Islet of Langerhans (tissue), 1 donor: ENCODE results near the gene FOXN1.

Source experiments
- FAIRE-seq: peaks from one replicate; lab custom pipeline; 2011; peaks lifted over from hg19 to GRCh38; lab: Jason Lieb, UNC

FOXN1 gene

DNA sequence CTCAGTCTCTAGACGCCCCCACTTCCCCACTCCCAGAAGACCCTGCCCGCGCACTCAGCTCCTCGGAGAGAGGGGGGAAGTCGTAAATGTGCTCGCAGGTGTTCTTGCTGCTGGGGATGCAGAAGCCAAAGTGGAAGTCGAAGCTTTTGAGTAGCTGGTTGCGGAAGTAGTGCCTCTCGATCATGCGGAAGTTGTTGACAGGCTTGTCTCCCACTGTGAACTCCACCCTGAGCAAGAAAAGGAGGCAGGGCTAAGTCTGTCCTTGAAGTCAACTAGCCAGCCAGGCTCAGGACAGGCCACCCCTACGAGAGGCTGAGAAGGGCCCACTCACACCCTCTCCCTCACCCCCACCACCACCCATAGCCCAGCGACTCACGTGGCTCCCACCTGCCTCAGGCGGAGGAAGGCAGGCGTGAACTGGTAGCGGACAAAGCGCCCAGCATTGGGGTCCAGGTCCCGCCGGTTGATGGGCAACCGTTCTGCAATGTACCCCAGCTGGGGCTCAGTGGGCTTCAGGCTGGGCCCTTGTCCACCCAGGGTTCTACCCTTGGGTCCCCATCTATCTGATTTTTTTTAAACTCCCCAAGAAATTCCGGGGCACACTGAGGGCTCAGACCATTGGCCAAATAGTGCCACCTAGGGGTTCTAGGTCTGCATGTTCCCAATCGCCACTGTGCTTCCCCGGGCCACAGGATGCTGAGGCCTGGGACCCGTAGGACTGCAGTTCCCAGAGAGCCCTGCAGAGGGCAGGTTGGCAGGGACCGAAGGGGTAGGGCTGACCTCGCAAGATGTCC, 41.7 kb downstream of the FOXN1 start:
- FAIRE-seq: no peak

DNA sequence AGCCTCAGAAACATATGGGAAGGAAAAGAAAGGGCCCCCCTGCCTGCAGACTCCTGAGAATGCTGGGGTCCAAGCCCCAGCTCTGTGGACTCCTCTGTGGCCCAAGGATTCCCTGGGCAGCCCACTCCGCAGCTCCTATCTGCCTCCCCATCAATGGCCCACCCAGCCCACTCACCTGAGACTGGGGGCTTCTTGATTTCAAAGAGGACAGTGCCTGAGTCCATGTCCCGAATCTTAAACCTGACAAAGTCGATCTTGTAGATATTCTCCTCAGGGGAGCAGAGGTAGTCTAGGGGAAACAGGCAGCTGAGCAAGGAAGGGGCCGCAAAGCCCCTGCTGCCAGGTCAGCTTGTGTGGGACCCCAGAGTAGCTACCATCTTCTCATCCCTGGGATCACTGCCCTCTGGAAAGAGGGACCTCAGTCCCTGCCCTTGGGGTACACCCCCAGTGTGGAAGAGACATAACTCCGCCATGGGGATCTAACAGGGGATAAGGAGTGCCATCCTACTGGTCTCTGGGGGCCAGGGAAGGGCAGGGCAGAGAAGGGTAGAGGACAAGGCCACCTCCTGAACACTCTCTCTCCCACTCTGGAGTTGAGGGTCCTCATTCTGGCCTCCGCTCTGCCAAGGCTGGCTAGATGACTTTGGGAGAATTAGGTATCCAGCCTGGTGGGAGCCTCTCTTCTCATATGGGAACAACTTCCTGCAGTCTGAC, 42.4 kb downstream of the FOXN1 start:
- FAIRE-seq: no peak

DNA sequence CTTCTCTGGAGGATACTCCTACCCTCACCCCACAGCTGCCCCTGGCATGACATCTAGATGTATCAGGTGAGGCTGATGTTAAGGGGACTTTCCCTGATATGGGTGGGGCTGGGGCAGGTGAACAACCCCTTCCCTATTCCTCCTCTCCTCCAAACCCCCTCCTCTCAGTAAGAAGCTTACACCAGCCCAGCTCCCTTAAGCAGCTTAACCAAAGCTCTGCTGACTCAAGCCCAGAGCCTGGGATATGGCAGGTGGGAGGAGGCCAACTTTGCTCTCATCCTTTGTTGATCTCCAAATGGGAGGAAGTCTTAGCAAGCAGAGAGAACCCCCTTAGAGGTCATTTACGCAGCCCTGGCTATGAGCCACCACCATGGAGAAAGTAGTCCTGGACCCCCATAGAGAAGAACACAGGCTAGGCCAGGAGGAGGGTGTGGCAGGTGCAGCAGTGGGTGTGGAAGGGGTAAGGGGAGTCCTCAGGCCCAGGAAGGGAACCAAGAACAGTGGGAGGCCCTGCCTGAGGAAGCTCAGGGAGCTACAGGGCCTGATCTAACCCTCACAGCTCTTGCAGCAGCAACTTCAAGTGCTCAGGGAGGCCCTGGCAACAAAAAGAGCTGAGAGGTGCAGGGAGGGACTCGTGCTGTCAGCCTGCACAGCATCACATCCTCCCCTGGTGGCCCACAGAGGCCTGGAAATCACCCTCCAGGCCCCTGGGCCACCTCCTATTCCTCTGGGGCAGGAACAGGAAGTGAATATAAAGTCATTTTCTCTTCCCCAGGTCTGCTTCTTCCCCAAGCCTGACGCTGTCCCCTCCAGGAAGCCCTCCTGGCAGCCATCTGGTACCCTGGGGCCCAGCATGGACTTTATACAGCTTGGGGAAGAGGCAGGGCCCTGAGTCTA, 43.3 kb downstream of the FOXN1 start:
- FAIRE-seq: no peak

DNA sequence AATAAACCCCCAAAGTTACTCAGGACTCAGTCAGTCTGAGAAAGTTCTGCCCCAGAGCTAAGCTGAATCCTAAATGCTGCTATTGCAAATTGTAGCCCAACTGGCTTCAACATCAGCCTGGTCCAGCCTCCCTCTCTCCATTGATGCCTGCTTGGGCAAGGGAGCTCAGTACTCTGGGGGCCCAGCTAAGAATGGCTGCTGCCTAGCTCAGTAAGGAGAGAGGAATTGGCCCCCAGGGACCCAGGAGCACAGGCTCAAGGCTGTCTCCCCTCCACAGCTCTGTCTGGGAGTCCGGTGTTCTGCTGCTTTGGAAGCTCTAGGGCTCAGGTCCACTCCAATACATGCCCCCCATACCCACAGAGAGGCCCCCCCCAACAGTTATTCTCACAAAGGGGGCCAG, 44.7 kb downstream of the FOXN1 start:
- no peak for FAIRE-seq

DNA sequence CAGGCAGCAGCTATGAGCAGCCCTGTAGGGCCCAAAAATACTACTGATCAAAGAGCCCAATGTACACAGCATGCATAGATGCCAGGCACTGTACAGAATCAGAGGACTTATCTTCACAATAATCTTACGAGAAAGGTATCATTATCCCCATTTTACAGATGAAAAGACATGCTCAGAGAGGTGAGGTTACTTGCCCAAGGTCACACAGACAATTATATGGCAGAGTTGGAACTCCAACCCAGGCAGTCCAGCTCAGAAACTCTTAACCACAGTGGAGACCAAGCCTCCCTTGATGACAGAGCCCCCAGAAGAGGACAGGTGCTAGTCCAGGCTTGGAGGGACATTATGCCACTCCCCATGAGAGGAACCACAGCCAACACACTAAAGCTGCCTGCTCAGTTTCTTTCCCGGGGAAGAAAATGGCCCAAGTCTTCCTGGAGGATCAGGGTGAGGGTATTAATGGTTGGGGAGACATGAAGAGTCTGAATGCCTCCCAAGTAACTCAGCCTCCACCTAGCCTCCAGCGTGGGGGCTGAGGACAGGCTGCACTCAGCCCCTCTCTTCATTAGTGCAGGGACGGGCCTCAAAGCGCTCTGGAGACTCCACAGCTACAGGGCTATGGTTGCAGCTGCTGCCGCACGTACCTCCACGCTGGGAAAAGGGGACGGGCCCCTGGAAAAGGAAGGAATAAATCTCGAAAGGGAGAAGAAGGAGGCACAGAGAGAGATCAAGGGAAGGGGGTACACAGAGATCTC, 45.5 kb downstream of the FOXN1 start:
- FAIRE-seq: no peak

DNA sequence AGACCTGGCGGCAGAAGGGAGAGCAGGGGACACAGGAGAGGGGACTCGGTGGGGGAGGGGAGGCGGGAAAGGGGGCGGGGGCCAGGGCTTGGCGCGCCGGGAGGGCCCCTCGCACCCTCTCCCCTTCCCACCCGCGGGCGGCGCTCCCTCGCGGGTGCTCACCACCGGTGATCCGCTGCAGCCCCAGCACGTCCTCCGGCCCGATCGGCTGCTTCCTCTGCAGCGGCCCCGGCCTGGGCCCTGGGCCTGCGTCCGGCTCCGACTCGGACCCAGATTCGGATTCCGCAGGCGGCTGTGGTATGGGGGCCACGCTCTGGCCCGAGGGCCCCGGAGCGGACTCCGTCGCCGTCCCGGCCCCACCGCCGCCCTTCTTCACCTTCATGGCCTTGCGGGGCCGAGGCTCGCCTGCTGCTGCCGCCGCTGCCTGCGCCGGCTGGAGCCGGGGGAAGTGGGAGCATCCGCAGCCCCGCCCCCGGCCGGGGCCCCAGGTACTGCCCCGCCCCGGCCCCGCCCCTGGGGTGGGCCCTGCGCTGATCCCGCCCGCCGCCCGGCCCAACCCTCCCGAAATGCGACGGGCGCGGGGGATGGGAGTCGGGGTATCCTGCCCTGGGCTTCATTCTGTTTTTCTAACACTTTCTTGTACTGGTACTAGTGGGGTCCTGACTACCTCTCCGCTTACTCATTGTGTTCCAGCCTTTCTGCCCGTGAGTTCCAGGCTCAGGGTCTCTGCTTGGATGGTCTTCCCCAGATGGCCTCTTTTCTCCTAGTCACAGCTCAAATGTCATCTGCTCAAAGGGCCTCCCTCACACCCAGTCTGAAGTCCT, 46.2 kb downstream of the FOXN1 start, which contains the start of gene UNC119:
Gene UNC119 (minus strand): TSS at position 449 of the 824 bp plus-strand sequence. CDS start 67 bp downstream, at position 382.
- no peak for FAIRE-seq

DNA sequence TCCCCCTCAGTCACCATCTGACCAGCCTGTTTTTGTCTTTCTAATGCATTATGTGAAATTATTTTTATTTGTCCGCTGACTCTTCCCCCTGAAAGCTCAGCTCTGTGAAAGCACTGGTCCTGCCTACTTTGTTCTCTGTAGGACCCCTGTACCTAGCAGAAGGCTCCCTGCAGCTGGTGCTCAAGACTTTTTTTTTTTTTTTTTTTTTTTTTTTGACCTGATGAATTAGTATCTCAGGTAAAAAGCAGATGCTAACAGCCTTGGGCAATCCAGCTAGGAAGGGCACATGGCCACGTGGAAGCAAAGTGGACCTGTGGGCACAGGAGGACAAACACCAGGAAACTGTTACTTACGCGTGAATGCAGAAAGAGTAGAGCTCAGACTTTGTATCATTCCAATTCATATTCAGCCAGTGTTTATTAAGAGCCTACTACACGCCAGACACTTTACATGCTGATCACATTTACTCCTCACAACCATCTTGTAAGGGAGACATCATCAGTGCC, 46.9 kb downstream of the FOXN1 start:
- no peak for FAIRE-seq

DNA sequence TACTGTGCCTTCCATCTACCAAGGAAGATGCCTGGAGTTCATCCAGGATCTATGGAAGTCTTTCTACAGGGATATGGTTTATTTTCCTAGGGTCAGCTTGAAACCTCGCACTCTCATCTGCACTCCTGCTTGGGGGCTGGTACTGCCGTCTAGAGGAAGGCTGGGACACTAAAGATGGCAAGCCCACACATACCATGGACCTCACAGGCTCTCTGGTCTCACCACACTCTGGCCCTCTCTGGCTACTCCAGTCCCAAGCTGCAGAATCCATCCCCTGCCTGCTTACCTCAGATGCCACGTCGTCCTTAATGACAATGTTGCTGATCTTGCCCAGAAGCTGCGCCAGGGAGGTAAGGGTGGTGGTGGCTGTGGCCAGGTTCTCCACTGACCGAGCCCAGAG, 48.4 kb downstream of the FOXN1 start:
- no peak for FAIRE-seq

DNA sequence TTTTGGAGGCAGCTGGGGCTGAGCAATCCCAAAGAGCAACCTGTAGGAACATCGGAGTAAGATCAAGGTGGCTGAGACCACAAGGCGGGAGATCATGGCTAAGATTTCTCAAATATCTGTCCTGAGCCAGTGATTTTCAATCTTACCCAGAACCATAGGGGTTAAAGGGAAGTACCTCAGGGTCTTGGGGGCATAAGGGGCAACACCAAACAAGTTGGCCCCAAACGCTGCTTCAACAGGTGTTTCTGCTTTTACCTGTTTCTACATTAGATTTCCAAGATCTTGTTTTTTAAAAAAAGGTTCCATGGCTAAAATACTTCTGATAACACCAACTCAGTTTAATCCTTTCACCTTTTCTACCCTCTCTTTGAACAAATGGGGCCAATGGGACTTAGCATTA, 48.9 kb downstream of the FOXN1 start:
- FAIRE-seq: no peak

DNA sequence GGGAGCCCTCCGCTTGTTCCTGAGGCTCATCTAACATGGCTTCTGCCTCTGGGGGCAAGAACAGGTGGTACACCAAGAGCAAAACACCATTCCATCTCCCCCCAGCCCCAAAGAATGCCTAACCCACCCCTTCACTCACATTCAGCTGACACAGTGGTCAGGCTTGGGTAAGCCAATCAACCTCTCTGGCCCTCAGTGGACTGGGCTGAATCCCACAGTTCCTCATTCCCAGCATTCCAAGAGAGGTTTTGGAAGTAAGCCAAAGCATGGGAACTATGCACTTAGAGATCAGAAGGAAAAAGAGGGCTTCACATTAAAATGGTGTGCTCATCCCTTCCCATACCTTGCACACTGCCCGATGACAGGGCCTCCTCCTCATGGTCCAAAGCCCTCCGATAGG, 57.3 kb downstream of the FOXN1 start:
- FAIRE-seq: no peak

DNA sequence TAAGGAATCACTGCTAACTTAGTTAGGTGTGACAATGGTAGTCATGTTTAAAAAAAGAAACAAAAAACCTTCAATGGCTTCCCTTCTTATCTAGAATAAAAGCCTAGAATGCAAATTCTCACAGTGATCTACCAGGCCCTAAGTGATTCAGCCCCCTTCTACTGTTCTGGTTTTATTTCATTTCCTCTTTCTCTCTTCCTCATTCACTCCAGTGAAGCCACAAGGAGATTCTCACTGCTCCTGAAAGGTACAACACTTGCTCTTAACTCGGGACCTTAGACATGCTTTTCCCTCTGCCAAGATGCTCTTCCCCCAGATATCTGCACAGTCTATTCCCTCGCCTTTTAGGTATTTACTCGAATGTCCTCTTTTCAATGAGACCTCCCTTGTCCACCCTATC, 61.5 kb downstream of the FOXN1 start:
- no peak for FAIRE-seq

DNA sequence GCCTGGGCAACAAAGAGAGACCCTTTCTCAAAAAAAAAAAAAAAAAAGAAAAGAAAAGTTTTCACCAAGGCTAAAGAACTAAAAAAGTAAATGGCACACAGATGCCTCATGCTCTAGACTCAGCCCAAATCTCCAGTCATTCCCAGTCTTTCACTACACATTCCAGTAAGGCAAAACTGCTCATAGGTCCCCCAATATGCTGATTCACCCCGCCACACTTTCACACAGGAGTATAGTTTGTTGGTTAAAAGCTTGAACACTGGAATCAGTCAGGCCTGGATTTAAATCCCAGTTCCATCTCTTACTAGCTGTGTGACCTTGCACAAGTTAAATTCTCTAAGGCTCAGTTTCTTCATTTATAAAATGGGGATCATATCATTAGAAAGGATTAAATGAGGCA, 63.3 kb downstream of the FOXN1 start:
- FAIRE-seq: no peak

DNA sequence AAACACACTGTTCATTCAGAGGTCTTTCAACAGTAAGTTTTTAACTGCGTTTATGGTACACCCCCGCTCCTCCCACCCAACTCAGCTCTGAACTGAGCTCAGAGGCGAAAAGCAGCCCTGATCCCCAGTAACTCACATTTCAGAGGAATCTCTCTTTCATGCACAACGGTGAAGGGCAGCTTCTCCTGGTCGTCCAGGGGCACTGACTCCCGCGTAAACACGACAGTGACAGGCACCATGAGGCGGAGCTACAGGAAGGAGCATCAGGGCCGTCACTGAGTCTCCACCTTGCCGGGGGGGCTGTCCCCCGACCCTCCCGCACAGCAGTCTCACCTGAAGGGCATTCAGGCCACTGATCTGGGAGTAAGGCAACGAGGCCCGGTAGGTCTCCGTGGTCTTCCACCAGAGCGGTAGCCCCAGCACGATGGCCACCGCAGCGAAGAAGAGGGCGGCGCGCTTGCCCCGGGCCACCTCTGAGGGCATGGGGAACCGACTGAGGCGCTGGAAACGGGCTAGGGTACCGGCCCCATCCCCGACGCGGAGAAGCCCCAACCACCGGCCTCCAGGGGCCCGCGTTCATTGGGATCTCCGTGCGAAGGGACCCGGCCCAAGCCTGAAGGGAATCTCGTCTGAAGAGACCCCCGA, 64.7 kb downstream of the FOXN1 start:
- FAIRE-seq: no peak

DNA sequence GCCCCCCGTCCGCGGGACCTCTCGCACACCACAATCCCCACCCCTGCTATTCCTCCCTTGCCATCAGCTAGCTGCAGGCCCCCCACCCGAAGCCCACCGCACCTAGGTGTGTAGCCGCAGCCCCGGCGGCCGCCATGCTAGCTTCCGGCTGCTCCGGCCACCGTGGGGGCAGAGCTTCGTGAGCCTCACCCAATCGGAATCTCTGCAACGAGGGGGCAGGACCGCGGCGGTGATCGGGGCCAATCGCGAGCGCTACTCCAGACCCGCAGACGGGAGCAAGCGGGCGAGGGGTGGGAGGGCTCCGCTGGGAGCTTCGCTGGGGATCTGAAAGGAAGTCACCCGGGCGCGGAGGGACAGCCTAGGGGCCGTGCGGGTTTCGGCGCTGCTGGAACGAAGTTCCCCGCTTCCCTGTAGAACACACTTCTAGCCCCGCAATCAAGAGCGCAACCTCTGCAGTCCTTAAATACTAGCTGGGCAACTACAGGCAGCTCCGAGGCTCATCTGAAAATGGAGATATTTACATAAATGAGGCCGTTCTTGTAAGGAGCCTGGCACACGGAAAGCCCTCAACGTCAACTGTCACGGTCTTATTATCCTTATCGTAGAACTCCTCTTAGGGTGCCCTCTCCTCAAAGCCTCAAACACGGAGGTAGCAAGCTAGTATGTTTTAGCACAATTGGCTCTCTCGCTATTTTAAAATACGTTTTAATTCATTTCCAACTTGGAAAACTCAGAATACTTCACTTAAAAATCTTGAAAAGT, 65.4 kb downstream of the FOXN1 start, which contains the start of gene PIGS:
Gene PIGS (minus strand): TSS at position 164 of the 762 bp plus-strand sequence. CDS start 28 bp downstream, at position 136.
- FAIRE-seq: no peak

DNA sequence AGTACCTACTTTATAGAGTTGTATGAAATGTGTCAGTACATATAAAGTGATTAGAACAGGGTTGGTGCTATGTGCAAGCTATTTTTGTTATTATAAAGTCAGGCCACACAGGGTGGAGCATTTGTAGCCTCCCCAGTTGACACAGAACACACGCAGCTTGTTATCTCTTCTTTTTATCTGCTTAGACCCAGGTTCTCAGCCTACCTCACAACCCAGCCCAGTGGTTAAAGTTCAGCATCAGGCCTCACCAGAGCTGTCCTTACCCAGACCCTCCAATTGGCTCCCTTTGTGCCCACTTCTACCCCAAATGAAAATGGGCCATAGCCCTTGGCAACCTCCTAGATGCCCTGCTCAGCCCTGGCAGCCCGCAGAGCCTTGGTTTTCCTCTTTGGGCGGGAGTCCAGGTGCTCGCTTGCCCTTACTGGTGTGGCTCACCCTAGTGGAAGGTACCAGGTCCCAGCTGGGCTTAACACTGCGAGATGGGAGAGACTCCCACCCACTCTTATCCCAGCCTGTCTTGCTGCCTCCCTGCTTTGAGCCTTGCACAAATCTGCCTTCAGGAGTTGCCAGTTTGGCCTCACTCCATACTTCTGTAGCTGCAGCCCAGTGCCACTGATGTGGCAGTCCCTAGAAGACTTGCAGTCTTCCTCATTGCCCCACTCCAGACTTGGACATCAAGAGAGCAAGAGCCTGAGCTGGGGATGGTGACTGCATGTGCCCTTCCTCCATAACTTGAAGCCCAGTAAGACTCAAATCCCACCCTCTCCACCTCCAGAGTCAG, 66.3 kb downstream of the FOXN1 start:
- no peak for FAIRE-seq

DNA sequence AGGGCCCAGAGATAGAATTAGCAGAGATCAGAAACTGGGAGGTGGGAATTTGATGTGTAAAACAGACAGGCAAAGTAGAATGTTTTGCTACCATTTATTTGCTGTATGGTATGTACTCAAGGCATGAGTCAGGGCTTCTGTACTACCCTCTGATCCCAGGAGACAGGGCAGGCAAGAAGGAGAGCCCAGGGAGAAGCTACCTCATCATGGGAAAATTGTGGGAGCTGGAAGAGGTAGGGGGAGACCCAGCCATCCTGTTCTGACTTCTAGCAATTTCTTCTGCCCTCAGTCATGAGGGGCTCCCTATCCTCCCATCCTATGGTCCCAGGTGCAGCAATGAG, 66.9 kb downstream of the FOXN1 start:
- no peak for FAIRE-seq

DNA sequence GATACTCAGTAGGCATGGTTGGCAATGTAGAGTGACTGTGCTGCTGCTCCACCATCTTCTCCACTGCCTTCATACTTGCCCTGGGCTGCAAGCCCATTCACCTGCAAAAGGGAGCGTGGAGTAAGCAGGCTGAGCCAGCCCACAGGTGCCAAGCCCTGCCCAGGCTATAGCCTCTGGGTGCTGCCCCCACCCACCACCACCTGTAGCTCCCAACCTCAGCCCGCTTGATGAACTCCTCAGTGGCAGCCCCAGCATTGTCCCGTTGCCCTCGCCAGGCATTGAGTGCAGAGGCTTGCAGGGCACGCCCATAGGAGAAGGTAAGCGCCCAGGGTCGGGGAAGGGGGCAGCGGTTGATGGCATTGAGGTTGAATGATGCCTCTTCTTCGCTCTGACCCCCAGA, 67.4 kb downstream of the FOXN1 start:
- FAIRE-seq: no peak

DNA sequence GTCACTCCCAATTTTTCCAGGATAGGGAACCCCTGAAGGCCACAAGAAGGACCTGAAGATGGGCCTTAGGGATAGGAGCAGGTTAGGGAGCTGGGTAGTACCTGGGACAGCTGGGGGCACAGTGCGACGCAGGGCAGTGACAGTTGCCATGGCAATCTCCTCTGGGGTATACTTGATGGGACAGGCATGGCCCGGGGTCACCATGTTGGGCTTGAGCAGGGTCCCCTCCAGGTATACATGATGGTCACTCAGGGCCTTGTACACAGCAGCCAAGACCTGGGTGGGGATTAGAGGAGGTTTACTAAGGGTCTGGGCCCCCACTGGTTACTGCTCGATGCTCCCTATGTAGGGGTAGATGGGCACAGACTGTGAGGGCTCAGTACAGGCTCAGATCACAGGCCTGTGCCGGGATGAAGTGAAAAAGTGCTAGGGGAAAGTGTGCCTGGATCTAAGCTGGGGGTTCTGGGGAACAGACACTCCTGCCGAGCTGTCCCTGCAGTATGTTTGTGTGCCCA, 67.9 kb downstream of the FOXN1 start:
- FAIRE-seq: no peak

DNA sequence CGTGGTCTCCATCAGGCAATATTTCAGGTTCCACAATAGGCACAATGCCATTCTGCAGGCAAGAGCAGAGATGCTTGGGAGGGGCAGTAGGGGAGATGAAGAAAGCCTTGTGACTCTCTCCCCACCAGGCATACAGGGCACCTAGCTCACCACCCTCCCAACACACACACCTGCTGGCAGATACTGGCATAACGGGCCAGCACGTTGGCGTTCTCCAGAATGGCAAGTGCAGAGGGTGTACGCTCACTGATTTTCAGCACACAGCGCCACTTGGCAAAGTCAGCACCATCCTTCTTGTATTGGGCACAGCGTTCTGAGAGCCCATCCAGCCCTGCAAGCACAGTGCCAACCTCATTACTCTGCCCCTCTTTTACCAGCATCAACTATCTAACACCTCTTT, 68.4 kb downstream of the FOXN1 start:
- no peak for FAIRE-seq
